Measurements from ENCODE around the gene ENAH.

Gene ENAH

GRCh38 chr1:225581186-225581585 is 71.7 kb downstream of the ENAH start:
- Histone ChIP-seq H3K27ac (ENCODE audit: insufficient read depth in 1 of 2, low read depth in 1 of 2, low read length in 2 of 2, poor library complexity in 1 of 2, severe bottlenecking in 2 of 2) (no peak overlapping the region), H3K9me3 (ENCODE audit: control extremely low read depth in 1 of 5, control insufficient read depth in 4 of 5, insufficient read depth in 2 of 5, low read depth in 1 of 5, low read length in 4 of 5) (no peaks in the 10 kb centered on the region), H3K4me3 (ENCODE audit: control insufficient read depth in 1 of 7, extremely low read depth in 1 of 7, insufficient read depth in 4 of 7, low read depth in 2 of 7, low read length in 6 of 7) (no peak overlapping the region), H3K36me3 (ENCODE audit: control insufficient read depth in 4 of 4, insufficient read depth in 4 of 4, low read length in 3 of 4) (no peaks in the 10 kb centered on the region), H3K27me3 (replicated peaks in 2 of 5; ENCODE audit: control insufficient read depth in 4 of 5, insufficient read depth in 5 of 5, low read length in 4 of 5) (no peaks in the 10 kb centered on the region), H3K4me1 (ENCODE audit: control extremely low read depth in 1 of 4, control insufficient read depth in 4 of 4, insufficient read depth in 4 of 4, low read length in 3 of 4) (no peaks in the 10 kb centered on the region)
- CTCF ChIA-PET = no interaction called here
- no peak for DNase-seq
- WGBS (ENCODE audit: insufficient coverage) = 60% methylated on average over 1 of the region's 3 CpGs
- POLR2A ChIA-PET = interaction anchor here (0.7 kb wide), 1 partner anchor 21 kb away, joined by 4 read pairs; no protein-coding TSS in a partner anchor

GRCh38 chr1:225580238-225581099 is 72.5 kb downstream of the ENAH start:
- no peak for DNase-seq
- Histone ChIP-seq H3K27me3 (replicated peaks in 2 of 5; ENCODE audit: control insufficient read depth in 4 of 5, insufficient read depth in 5 of 5, low read length in 4 of 5) (no peaks in the 10 kb centered on the region), H3K4me3 (ENCODE audit: control insufficient read depth in 1 of 7, extremely low read depth in 1 of 7, insufficient read depth in 4 of 7, low read depth in 2 of 7, low read length in 6 of 7) (no peak overlapping the region), H3K9me3 (ENCODE audit: control extremely low read depth in 1 of 5, control insufficient read depth in 4 of 5, insufficient read depth in 2 of 5, low read depth in 1 of 5, low read length in 4 of 5) (no peaks in the 10 kb centered on the region), H3K4me1 (ENCODE audit: control extremely low read depth in 1 of 4, control insufficient read depth in 4 of 4, insufficient read depth in 4 of 4, low read length in 3 of 4) (no peaks in the 10 kb centered on the region), H3K36me3 (ENCODE audit: control insufficient read depth in 4 of 4, insufficient read depth in 4 of 4, low read length in 3 of 4) (no peaks in the 10 kb centered on the region), H3K27ac (ENCODE audit: insufficient read depth in 1 of 2, low read depth in 1 of 2, low read length in 2 of 2, poor library complexity in 1 of 2, severe bottlenecking in 2 of 2) (no peak overlapping the region)
- ChIA-PET CTCF (no interaction called here), POLR2A (interaction anchor here (0.7 kb wide), 1 partner anchor 22 kb away, joined by 4 read pairs; no protein-coding TSS in a partner anchor)
- 90% methylated on average over 2 of the region's 17 CpGs for WGBS (ENCODE audit: insufficient coverage)

GRCh38 chr1:225578251-225578977 is 74.5 kb downstream of the ENAH start:
- no peak overlapping the region for H3K27ac ChIP-seq (ENCODE audit: insufficient read depth in 1 of 2, low read depth in 1 of 2, low read length in 2 of 2, poor library complexity in 1 of 2, severe bottlenecking in 2 of 2)
- CTCF ChIA-PET = interaction anchor here (1.3 kb wide), 1 partner anchor 9 kb away, joined by 6 read pairs; no protein-coding TSS in a partner anchor
- no peaks in the 10 kb centered on the region for H3K36me3 ChIP-seq (ENCODE audit: control insufficient read depth in 4 of 4, insufficient read depth in 4 of 4, low read length in 3 of 4)
- POLR2A ChIA-PET = interaction anchor here (0.6 kb wide), 1 partner anchor 547 kb away, joined by 3 read pairs; no protein-coding TSS in a partner anchor
- H3K9me3 ChIP-seq (ENCODE audit: control extremely low read depth in 1 of 5, control insufficient read depth in 4 of 5, insufficient read depth in 2 of 5, low read depth in 1 of 5, low read length in 4 of 5) = no peaks in the 10 kb centered on the region
- WGBS (ENCODE audit: insufficient coverage) = no CpG with 5 or more reads among the region's 3 CpGs
- H3K27me3 ChIP-seq (replicated peaks in 2 of 5; ENCODE audit: control insufficient read depth in 4 of 5, insufficient read depth in 5 of 5, low read length in 4 of 5) = no peaks in the 10 kb centered on the region
- no peaks in the 10 kb centered on the region for H3K4me1 ChIP-seq (ENCODE audit: control extremely low read depth in 1 of 4, control insufficient read depth in 4 of 4, insufficient read depth in 4 of 4, low read length in 3 of 4)
- no peak for DNase-seq
- H3K4me3 ChIP-seq (ENCODE audit: control insufficient read depth in 1 of 7, extremely low read depth in 1 of 7, insufficient read depth in 4 of 7, low read depth in 2 of 7, low read length in 6 of 7) = no peak overlapping the region

DNA sequence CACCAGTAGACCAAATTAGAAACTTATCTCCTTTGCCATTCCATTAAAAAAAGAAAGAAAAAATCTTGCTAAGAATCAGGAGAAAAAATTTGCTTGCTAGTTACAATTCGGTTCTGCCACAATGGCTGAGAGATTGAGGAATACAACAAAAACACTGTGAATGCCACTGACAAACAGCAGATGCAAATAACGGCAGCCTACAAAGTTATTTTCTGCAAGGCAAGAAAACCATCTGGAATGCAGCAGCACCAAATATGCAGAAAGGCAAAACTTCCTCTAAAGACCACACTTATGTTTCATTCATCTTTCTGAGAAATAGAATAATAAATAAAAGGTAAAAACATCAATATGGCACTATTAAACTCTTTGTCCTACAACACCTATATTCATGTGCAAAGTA is 75.7 kb downstream of the ENAH start:
- ChIA-PET CTCF (no interaction called here), POLR2A (no interaction called here)
- Histone ChIP-seq H3K36me3 (ENCODE audit: control insufficient read depth in 4 of 4, insufficient read depth in 4 of 4, low read length in 3 of 4) (no peaks in the 10 kb centered on the region), H3K4me3 (ENCODE audit: control insufficient read depth in 1 of 7, extremely low read depth in 1 of 7, insufficient read depth in 4 of 7, low read depth in 2 of 7, low read length in 6 of 7) (no peak overlapping the region), H3K27me3 (replicated peaks in 2 of 5; ENCODE audit: control insufficient read depth in 4 of 5, insufficient read depth in 5 of 5, low read length in 4 of 5) (no peaks in the 10 kb centered on the region), H3K27ac (ENCODE audit: insufficient read depth in 1 of 2, low read depth in 1 of 2, low read length in 2 of 2, poor library complexity in 1 of 2, severe bottlenecking in 2 of 2) (no peak overlapping the region), H3K4me1 (ENCODE audit: control extremely low read depth in 1 of 4, control insufficient read depth in 4 of 4, insufficient read depth in 4 of 4, low read length in 3 of 4) (no peaks in the 10 kb centered on the region), H3K9me3 (ENCODE audit: control extremely low read depth in 1 of 5, control insufficient read depth in 4 of 5, insufficient read depth in 2 of 5, low read depth in 1 of 5, low read length in 4 of 5) (no peaks in the 10 kb centered on the region)
- 100% methylated on average over 2 of the region's 2 CpGs for WGBS (ENCODE audit: insufficient coverage)
- DNase-seq = no peak

GRCh38 chr1:225573216-225573615 is 79.7 kb downstream of the ENAH start:
- H3K4me3 ChIP-seq (ENCODE audit: control insufficient read depth in 1 of 7, extremely low read depth in 1 of 7, insufficient read depth in 4 of 7, low read depth in 2 of 7, low read length in 6 of 7) = no peak overlapping the region
- no peaks in the 10 kb centered on the region for H3K27me3 ChIP-seq (replicated peaks in 2 of 5; ENCODE audit: control insufficient read depth in 4 of 5, insufficient read depth in 5 of 5, low read length in 4 of 5)
- 100% methylated on average over 1 of the region's 2 CpGs for WGBS (ENCODE audit: insufficient coverage)
- CTCF ChIA-PET = no interaction called here
- no peak overlapping the region for H3K27ac ChIP-seq (ENCODE audit: insufficient read depth in 1 of 2, low read depth in 1 of 2, low read length in 2 of 2, poor library complexity in 1 of 2, severe bottlenecking in 2 of 2)
- POLR2A ChIA-PET = no interaction called here
- no peaks in the 10 kb centered on the region for H3K36me3 ChIP-seq (ENCODE audit: control insufficient read depth in 4 of 4, insufficient read depth in 4 of 4, low read length in 3 of 4)
- no peaks in the 10 kb centered on the region for H3K4me1 ChIP-seq (ENCODE audit: control extremely low read depth in 1 of 4, control insufficient read depth in 4 of 4, insufficient read depth in 4 of 4, low read length in 3 of 4)
- no peaks in the 10 kb centered on the region for H3K9me3 ChIP-seq (ENCODE audit: control extremely low read depth in 1 of 5, control insufficient read depth in 4 of 5, insufficient read depth in 2 of 5, low read depth in 1 of 5, low read length in 4 of 5)
- DNase-seq = no peak

DNA sequence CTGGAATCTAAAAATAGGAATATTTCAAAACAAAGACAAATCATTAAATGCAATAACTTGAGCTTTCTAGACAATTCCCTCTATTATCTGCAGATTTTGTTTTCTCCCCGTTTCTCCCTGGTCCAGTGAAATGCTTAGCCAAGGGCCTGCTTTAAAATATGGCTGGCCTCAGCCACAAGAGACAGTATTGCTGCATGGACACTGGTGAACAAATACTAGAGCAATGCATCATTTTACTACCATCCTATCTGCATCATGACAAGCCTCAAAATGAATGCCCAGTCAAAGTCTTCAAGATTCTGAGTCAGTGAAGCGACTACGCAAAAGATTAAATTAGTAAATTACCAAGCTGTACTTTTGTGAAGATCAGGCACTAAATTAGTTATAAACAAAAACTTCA is 80.5 kb downstream of the ENAH start:
- WGBS (ENCODE audit: insufficient coverage) = no CpG with 5 or more reads among the region's 3 CpGs
- DNase-seq = no peak
- Histone ChIP-seq H3K27me3 (replicated peaks in 2 of 5; ENCODE audit: control insufficient read depth in 4 of 5, insufficient read depth in 5 of 5, low read length in 4 of 5) (no peaks in the 10 kb centered on the region), H3K27ac (ENCODE audit: insufficient read depth in 1 of 2, low read depth in 1 of 2, low read length in 2 of 2, poor library complexity in 1 of 2, severe bottlenecking in 2 of 2) (no peak overlapping the region), H3K4me1 (ENCODE audit: control extremely low read depth in 1 of 4, control insufficient read depth in 4 of 4, insufficient read depth in 4 of 4, low read length in 3 of 4) (no peaks in the 10 kb centered on the region), H3K9me3 (ENCODE audit: control extremely low read depth in 1 of 5, control insufficient read depth in 4 of 5, insufficient read depth in 2 of 5, low read depth in 1 of 5, low read length in 4 of 5) (no peaks in the 10 kb centered on the region), H3K4me3 (ENCODE audit: control insufficient read depth in 1 of 7, extremely low read depth in 1 of 7, insufficient read depth in 4 of 7, low read depth in 2 of 7, low read length in 6 of 7) (no peak overlapping the region), H3K36me3 (ENCODE audit: control insufficient read depth in 4 of 4, insufficient read depth in 4 of 4, low read length in 3 of 4) (no peaks in the 10 kb centered on the region)
- CTCF ChIA-PET = no interaction called here
- POLR2A ChIA-PET = no interaction called here

DNA sequence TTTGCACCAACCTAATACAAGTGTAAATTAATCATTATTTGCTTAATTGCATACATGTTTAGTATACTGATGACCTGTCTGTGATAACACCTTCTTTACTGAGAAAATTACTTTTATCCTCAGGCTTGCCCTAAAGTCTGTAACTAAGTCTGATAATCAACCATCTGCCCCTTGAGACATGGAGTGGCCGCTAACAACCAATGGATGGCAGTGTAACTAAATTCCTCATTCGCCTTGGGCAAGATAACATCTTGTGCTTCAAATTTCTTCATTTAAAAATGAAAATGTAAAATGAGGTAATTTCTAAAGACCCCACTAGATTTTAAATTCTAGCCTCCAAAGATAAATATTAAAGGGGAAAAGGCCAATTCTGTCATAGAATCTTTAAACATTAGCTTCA is 85.1 kb downstream of the ENAH start:
- H3K36me3 ChIP-seq (ENCODE audit: control insufficient read depth in 4 of 4, insufficient read depth in 4 of 4, low read length in 3 of 4) = no peaks in the 10 kb centered on the region
- no peak overlapping the region for H3K27ac ChIP-seq (ENCODE audit: insufficient read depth in 1 of 2, low read depth in 1 of 2, low read length in 2 of 2, poor library complexity in 1 of 2, severe bottlenecking in 2 of 2)
- H3K9me3 ChIP-seq (ENCODE audit: control extremely low read depth in 1 of 5, control insufficient read depth in 4 of 5, insufficient read depth in 2 of 5, low read depth in 1 of 5, low read length in 4 of 5) = no peaks in the 10 kb centered on the region
- H3K4me1 ChIP-seq (ENCODE audit: control extremely low read depth in 1 of 4, control insufficient read depth in 4 of 4, insufficient read depth in 4 of 4, low read length in 3 of 4) = no peaks in the 10 kb centered on the region
- no peak overlapping the region for H3K4me3 ChIP-seq (ENCODE audit: control insufficient read depth in 1 of 7, extremely low read depth in 1 of 7, insufficient read depth in 4 of 7, low read depth in 2 of 7, low read length in 6 of 7)
- WGBS (ENCODE audit: insufficient coverage) = no CpG with 5 or more reads among the region's 2 CpGs
- no peaks in the 10 kb centered on the region for H3K27me3 ChIP-seq (replicated peaks in 2 of 5; ENCODE audit: control insufficient read depth in 4 of 5, insufficient read depth in 5 of 5, low read length in 4 of 5)
- peak; percentile 9 to 53 (median 32) for DNase-seq
- ChIA-PET POLR2A (no interaction called here), CTCF (no interaction called here)

All from common myeloid progenitor, CD34-positive (primary cell).